HL-60 (cell line): ENCODE data around the gene RFWD3.

ENCODE experiments used
- DNase-seq, 2 experiments: peaks; one replicate each; pipeline ENCODE4 v3.0.0-alpha.2; 2010 to 2020; ENCODE audit warnings: low read depth in 1 of 2, low spot score in 1 of 2
- H3K27ac ChIP-seq: fragments of 250-450 bp; sonication (Bioruptor Pico); replicated peaks from 2 replicates; pipeline ENCODE4 v1.5.1; 2020; ENCODE audit warnings: mild to moderate bottlenecking, moderate library complexity
- H3K27me3 ChIP-seq: fragments of 250-450 bp; sonication (Bioruptor Pico); 2 replicates; pipeline ENCODE4 v1.5.1; 2021; ENCODE audit warnings: mild to moderate bottlenecking, moderate library complexity; ENCODE audit not compliant: insufficient read depth, poor library complexity, severe bottlenecking
- H3K4me3 ChIP-seq: replicated peaks from 2 replicates; pipeline ENCODE4 v1.5.1; 2011; ENCODE audit warnings: mild to moderate bottlenecking, control low read depth, low read length; ENCODE audit not compliant: insufficient read depth
- GABPA ChIP-seq: IDR thresholded peaks from 2 replicates; pipeline ENCODE4 v1.6.1; 2012; ENCODE audit warnings: low read depth
- POLR2AphosphoS5 ChIP-seq: IDR thresholded peaks from 2 replicates; pipeline ENCODE4 v1.6.1; 2012; ENCODE audit warnings: low read depth
- SPI1 ChIP-seq: IDR thresholded peaks from 2 replicates; pipeline ENCODE4 v1.6.1; 2012; ENCODE audit warnings: low read depth, mild to moderate bottlenecking, borderline replicate concordance
- TF ChIP-seq, protein P1 (sequence below): IDR thresholded peaks from one replicate; pipeline ENCODE4 v1.5.1; 2011; ENCODE audit warnings: low read length, control low read depth, inconsistent platforms; ENCODE audit not compliant: insufficient read depth
- TF ChIP-seq, protein P2 (sequence below): IDR thresholded peaks from 2 replicates; pipeline ENCODE4 v1.6.1; 2012; ENCODE audit warnings: low read depth; ENCODE audit not compliant: insufficient replicate concordance

The RFWD3 gene

DNA sequence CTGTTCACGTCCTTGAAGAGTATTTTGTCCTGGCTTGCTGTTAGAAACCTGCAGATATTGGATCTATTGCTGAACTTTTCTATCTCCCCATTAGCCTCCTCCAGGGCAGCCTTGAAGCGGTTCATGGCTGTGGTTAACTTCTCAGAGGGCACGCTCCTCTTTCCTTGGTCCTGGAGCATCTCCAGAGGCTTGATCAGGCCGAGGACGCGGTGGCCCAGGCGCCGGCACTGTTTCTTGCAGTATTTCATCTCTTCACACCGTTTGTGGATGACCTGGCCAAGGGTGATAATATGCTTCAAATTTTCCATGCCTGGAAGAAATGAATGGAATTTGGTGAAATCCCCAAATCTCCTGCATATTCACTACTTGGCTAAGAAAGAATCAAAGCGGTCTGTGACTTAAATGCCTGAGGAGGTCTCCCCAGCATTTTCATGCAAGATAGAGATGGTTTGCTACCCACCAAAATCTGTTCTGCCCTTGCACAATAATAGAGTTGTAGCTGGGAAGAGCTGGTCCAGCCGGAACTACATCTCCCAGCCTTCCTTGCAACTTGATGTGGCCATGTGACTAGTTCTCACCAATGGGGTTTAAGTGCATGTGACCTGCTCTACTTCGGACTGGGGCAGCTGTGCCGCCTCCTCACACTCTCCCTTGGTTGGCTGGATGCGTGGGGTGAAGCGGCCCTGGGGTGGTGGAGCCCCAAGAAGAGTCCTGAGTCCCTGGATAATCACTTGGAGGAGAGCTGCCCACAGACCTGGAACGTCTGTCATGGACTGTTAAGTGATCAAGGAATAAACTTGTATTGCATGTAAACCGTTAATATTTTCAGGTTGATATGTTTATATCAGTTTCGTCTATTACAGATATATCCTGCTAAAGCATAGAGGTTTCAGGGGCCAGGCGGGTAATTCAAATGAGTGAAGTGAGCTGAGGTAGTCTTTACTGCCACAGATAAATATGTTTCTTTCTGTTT, 29.1 kb upstream of the RFWD3 start:
- Histone ChIP-seq H3K27ac (no peak overlapping the region), H3K27me3 (no peaks in the 10 kb centered on the region), H3K4me3 (no peak overlapping the region)
- no peak for TF ChIP-seq POLR2AphosphoS5
- TF ChIP-seq, protein P1, sequence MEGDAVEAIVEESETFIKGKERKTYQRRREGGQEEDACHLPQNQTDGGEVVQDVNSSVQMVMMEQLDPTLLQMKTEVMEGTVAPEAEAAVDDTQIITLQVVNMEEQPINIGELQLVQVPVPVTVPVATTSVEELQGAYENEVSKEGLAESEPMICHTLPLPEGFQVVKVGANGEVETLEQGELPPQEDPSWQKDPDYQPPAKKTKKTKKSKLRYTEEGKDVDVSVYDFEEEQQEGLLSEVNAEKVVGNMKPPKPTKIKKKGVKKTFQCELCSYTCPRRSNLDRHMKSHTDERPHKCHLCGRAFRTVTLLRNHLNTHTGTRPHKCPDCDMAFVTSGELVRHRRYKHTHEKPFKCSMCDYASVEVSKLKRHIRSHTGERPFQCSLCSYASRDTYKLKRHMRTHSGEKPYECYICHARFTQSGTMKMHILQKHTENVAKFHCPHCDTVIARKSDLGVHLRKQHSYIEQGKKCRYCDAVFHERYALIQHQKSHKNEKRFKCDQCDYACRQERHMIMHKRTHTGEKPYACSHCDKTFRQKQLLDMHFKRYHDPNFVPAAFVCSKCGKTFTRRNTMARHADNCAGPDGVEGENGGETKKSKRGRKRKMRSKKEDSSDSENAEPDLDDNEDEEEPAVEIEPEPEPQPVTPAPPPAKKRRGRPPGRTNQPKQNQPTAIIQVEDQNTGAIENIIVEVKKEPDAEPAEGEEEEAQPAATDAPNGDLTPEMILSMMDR, result no peak
- TF ChIP-seq SPI1, result no peak
- DNase-seq, result peak; percentile 89 to 92

DNA sequence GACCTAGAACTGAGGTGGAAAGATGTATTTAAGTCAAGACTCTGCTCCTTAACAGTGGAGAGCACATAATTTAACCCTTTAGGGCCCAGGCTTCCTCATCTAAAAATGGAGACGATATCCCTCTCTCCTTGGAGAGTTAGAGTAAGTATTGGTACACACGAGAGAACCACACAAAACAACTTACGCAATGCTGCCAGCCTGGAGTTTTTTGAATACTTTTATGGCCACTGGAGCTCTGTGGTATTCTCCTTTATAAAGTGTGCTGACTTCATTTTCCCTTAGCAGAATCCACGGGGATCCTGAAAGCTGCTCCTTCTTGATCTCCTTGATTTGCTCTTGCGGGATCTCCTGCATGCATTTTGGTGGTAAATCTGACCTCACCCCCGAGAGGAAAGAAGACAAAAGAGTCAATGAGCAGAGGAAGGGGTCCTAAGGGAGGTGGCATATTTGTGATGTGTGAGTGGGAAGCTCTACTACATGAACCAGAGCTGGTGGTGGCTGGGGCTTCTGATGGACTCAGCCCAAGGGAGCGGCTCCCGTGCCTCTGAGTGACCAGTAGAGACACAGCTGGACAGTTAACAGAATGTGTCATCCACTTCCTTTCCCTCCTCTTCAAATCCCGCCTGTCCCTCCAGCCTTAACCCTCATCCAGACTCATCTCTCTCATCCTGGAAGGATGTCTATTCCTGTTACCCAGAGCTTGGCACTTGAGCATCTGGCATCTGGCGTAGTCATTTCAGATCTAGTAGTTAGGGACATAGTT, 24.6 kb upstream of the RFWD3 start:
- TF ChIP-seq SPI1, result no peak
- TF ChIP-seq, protein P1, result no peak
- TF ChIP-seq, protein P2, sequence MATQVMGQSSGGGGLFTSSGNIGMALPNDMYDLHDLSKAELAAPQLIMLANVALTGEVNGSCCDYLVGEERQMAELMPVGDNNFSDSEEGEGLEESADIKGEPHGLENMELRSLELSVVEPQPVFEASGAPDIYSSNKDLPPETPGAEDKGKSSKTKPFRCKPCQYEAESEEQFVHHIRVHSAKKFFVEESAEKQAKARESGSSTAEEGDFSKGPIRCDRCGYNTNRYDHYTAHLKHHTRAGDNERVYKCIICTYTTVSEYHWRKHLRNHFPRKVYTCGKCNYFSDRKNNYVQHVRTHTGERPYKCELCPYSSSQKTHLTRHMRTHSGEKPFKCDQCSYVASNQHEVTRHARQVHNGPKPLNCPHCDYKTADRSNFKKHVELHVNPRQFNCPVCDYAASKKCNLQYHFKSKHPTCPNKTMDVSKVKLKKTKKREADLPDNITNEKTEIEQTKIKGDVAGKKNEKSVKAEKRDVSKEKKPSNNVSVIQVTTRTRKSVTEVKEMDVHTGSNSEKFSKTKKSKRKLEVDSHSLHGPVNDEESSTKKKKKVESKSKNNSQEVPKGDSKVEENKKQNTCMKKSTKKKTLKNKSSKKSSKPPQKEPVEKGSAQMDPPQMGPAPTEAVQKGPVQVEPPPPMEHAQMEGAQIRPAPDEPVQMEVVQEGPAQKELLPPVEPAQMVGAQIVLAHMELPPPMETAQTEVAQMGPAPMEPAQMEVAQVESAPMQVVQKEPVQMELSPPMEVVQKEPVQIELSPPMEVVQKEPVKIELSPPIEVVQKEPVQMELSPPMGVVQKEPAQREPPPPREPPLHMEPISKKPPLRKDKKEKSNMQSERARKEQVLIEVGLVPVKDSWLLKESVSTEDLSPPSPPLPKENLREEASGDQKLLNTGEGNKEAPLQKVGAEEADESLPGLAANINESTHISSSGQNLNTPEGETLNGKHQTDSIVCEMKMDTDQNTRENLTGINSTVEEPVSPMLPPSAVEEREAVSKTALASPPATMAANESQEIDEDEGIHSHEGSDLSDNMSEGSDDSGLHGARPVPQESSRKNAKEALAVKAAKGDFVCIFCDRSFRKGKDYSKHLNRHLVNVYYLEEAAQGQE, result no peak
- TF ChIP-seq POLR2AphosphoS5, result no peak
- Histone ChIP-seq H3K4me3 (no peak overlapping the region), H3K27ac (no peak overlapping the region), H3K27me3 (no peaks in the 10 kb centered on the region)
- DNase-seq, result no peak

DNA sequence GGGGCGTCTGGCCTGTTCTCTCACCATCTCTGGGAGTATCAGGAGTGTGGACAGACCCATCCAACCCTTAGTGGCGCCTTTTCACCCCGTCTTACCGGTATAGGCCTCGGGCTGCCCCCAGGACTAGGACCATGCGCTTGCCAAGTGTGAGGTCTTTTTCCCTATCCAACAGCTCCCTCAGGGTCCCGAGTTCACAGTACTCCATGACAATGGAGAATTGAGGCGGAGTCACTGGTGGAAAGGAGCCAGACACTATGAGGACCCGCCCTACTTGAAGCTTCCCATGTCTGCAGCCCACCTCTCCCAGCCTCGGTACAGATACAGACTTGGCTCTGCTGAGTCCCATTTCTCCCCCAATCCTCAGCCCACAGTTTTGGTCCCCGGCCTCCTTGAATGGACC, 15.9 kb upstream of the RFWD3 start:
- TF ChIP-seq, protein P1, result no peak
- TF ChIP-seq GABPA (no peak), POLR2AphosphoS5 (no peak), SPI1 (no peak)
- TF ChIP-seq, protein P2, result no peak
- no peak for DNase-seq
- H3K4me3 ChIP-seq, result no peak overlapping the region
- H3K27ac ChIP-seq, result no peak overlapping the region
- no peaks in the 10 kb centered on the region for H3K27me3 ChIP-seq
